WTC11 (cell line): ENCODE data around the gene CLASP1.

Experiments used
- ATF1 ChIP-seq: sonication (generic); formaldehyde crosslinking; IDR thresholded peaks from 2 replicates; pipeline ENCODE4 v1.8.1; 2023; ENCODE audit warnings: mild to moderate bottlenecking, moderate library complexity, missing genetic modification reagents
- CBFB ChIP-seq: sonication (generic); formaldehyde crosslinking; IDR thresholded peaks from 2 replicates; pipeline ENCODE4 v1.8.1; 2022; ENCODE audit warnings: mild to moderate bottlenecking, low read depth, missing genetic modification reagents
- CREB1 ChIP-seq: sonication (generic); formaldehyde crosslinking; IDR thresholded peaks from 2 replicates; pipeline ENCODE4 v1.8.0; 2023; ENCODE audit warnings: mild to moderate bottlenecking, missing genetic modification reagents
- ELF4 ChIP-seq: sonication (generic); formaldehyde crosslinking; IDR thresholded peaks from 2 replicates; pipeline ENCODE4 v1.8.1; 2022; ENCODE audit warnings: low read depth, mild to moderate bottlenecking, moderate library complexity, missing genetic modification reagents
- FOXJ3 ChIP-seq: sonication (generic); formaldehyde crosslinking; IDR thresholded peaks from 2 replicates; pipeline ENCODE4 v1.9.0; 2021; ENCODE audit warnings: missing genetic modification reagents, mild to moderate bottlenecking, borderline replicate concordance
- MXD4 ChIP-seq: fragments of 250-450 bp; sonication (Bioruptor Pico); IDR thresholded peaks from 2 replicates; pipeline ENCODE4 v1.8.0; 2021; ENCODE audit warnings: mild to moderate bottlenecking, moderate library complexity, borderline replicate concordance
- NR2C2 ChIP-seq: sonication (generic); formaldehyde crosslinking; IDR thresholded peaks from 2 replicates; pipeline ENCODE4 v1.8.0; 2022; ENCODE audit warnings: mild to moderate bottlenecking, missing genetic modification reagents
- NR3C1 ChIP-seq: sonication (generic); formaldehyde crosslinking; conservative IDR thresholded peaks from 2 replicates; pipeline ENCODE4 v1.8.1; 2023; ENCODE audit warnings: low read depth, mild to moderate bottlenecking, missing genetic modification reagents
- ZNF396 ChIP-seq: fragments of 250-450 bp; sonication (Bioruptor Pico); IDR thresholded peaks from 2 replicates; pipeline ENCODE4 v1.8.0; 2021; ENCODE audit warnings: mild to moderate bottlenecking, moderate library complexity, borderline replicate concordance
- TF ChIP-seq, protein P1 (sequence below): fragments of 200-600 bp; IDR thresholded peaks from 2 replicates; pipeline ENCODE4 v1.8.0; 2022; ENCODE audit warnings: antibody characterized with exemption

DNA sequence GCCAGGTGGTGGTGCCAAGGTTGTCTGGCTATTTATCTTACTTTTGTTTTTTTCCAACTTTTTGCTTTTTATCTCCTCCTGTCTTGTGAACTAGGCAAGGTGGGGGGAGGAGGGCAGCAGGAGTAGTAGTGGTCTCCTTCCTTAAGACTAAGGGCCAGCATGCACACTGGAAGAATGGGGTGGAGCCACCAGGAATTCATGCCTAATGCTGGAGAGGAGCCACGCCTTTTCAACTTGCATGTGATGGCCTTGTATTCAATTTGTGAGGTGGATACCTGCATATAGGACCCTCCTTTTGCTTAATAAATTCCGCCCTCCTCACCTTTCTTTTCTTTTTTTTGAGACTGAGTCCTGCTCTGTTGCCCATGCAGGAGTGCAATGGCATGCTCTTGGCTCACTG lies 37.6 kb upstream of the CLASP1 start:
- TF ChIP-seq, protein P1, sequence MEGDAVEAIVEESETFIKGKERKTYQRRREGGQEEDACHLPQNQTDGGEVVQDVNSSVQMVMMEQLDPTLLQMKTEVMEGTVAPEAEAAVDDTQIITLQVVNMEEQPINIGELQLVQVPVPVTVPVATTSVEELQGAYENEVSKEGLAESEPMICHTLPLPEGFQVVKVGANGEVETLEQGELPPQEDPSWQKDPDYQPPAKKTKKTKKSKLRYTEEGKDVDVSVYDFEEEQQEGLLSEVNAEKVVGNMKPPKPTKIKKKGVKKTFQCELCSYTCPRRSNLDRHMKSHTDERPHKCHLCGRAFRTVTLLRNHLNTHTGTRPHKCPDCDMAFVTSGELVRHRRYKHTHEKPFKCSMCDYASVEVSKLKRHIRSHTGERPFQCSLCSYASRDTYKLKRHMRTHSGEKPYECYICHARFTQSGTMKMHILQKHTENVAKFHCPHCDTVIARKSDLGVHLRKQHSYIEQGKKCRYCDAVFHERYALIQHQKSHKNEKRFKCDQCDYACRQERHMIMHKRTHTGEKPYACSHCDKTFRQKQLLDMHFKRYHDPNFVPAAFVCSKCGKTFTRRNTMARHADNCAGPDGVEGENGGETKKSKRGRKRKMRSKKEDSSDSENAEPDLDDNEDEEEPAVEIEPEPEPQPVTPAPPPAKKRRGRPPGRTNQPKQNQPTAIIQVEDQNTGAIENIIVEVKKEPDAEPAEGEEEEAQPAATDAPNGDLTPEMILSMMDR: no peak
- no peak for TF ChIP-seq ZNF396 (CRISPR knock-in tag)
- no peak for TF ChIP-seq NR2C2 (CRISPR knock-in tag)
- TF ChIP-seq NR3C1 (CRISPR knock-in tag): no peak
- no peak for TF ChIP-seq CBFB (CRISPR knock-in tag)
- TF ChIP-seq FOXJ3: no peak
- TF ChIP-seq CREB1 (CRISPR knock-in tag): no peak
- TF ChIP-seq ATF1 (CRISPR knock-in tag): no peak
- no peak for TF ChIP-seq ELF4 (CRISPR knock-in tag)
- TF ChIP-seq MXD4 (CRISPR knock-in tag): no peak
